ENCODE results near the gene WASF2. TPM values are rescaled to one million over a fixed set of nuclear protein-coding genes. Genes with fewer than 3 reads are reported as not detected.
A peak's percentile ranks its signal among the peaks of the same experiment; 100 is the strongest.

The WASF2 gene
- total RNA-seq, 5 donors from 2014 or later (not counting 1 experiment from before 2014, with no cell fraction given) = 145 to 161 (median 156) TPM

GRCh38 chr1:27531959-27532685, 42.2 kb upstream of the WASF2 start:
- H3K27me3 Mint-ChIP-seq = no peaks in the 10 kb centered on the region
- no peak for ATAC-seq (replicated peaks in 1 of 4)
- no peaks in the 10 kb centered on the region for H3K9me3 Mint-ChIP-seq
- peaks cover 15% of the 10 kb centered on the region for H3K36me3 Mint-ChIP-seq
- H3K27ac ChIP-seq (ENCODE audit: low read length) = peak overlapping the region; percentile 29
- H3K4me3 Mint-ChIP-seq = no peak overlapping the region
- no peaks in the 10 kb centered on the region for H3K9me3 ChIP-seq
- DNase-seq = no peak
- POLR2A ChIA-PET = no interaction called here
- H3K4me3 ChIP-seq (ENCODE audit: control insufficient read depth in 1 of 2, extremely low read depth in 1 of 2, low read length in 1 of 2) = no peak overlapping the region
- peaks cover 0 to 14% of the 10 kb centered on the region in 2 donors for H3K36me3 ChIP-seq (ENCODE audit: control insufficient read depth in 2 of 2, extremely low read depth in 1 of 2, insufficient read depth in 1 of 2, low read length in 1 of 2)
- peaks cover 24 to 39% (median 35%) of the 10 kb centered on the region in 3 donors for H3K4me1 Mint-ChIP-seq
- peak overlapping the region; percentile 65 to 76 for H3K27ac Mint-ChIP-seq
- H3K27me3 ChIP-seq (replicated peaks in 1 of 2; ENCODE audit: control insufficient read depth in 2 of 2, extremely low read depth in 1 of 2, insufficient read depth in 2 of 2, low read length in 1 of 2) = peaks cover 0 to 10% of the 10 kb centered on the region in 2 experiments
- H3K4me1 ChIP-seq (ENCODE audit: control insufficient read depth in 1 of 2, extremely low read depth in 1 of 2, insufficient read depth in 2 of 2, low read length in 2 of 2) = peaks cover 7 to 34% of the 10 kb centered on the region in 2 experiments
- CTCF ChIA-PET = no interaction called here
- 83% methylated on average over 14 of the region's 14 CpGs for WGBS (ENCODE audit: insufficient coverage)

GRCh38 chr1:27530192-27530591, 40.2 kb upstream of the WASF2 start:
- Histone ChIP-seq H3K9me3 (no peaks in the 10 kb centered on the region), H3K4me3 (ENCODE audit: control insufficient read depth in 1 of 2, extremely low read depth in 1 of 2, low read length in 1 of 2) (no peak overlapping the region), H3K4me1 (ENCODE audit: control insufficient read depth in 1 of 2, extremely low read depth in 1 of 2, insufficient read depth in 2 of 2, low read length in 2 of 2) (peaks cover 21 to 53% of the 10 kb centered on the region in 2 experiments), H3K27ac (ENCODE audit: low read length) (no peak overlapping the region), H3K27me3 (replicated peaks in 1 of 2; ENCODE audit: control insufficient read depth in 2 of 2, extremely low read depth in 1 of 2, insufficient read depth in 2 of 2, low read length in 1 of 2) (peaks cover 0 to 16% of the 10 kb centered on the region in 2 experiments), H3K36me3 (ENCODE audit: control insufficient read depth in 2 of 2, extremely low read depth in 1 of 2, insufficient read depth in 1 of 2, low read length in 1 of 2) (peaks cover 0 to 14% of the 10 kb centered on the region in 2 donors)
- H3K27ac Mint-ChIP-seq = peak overlapping the region in 1 of 2 donors; percentile 31
- 100% methylated on average over 6 of the region's 10 CpGs for WGBS (ENCODE audit: insufficient coverage)
- peaks cover 44 to 56% (median 54%) of the 10 kb centered on the region in 3 donors for H3K4me1 Mint-ChIP-seq
- H3K36me3 Mint-ChIP-seq = peaks cover 15% of the 10 kb centered on the region
- no peak overlapping the region for H3K4me3 Mint-ChIP-seq
- no peak for ATAC-seq (replicated peaks in 1 of 4)
- no peaks in the 10 kb centered on the region for H3K9me3 Mint-ChIP-seq
- H3K27me3 Mint-ChIP-seq = no peaks in the 10 kb centered on the region
- ChIA-PET POLR2A (no interaction called here), CTCF (interaction anchor here in 1 of 2 donors (0.6 kb wide), 1 partner anchor 140 kb away, joined by 3 read pairs; no protein-coding TSS in a partner anchor)
- no peak for DNase-seq

GRCh38 chr1:27529704-27530018, 39.7 kb upstream of the WASF2 start:
- no peaks in the 10 kb centered on the region for H3K27me3 Mint-ChIP-seq

GRCh38 chr1:27528818-27529703, 39.1 kb upstream of the WASF2 start:
- no peak for ATAC-seq (replicated peaks in 1 of 4)
- H3K4me1 ChIP-seq (ENCODE audit: control insufficient read depth in 1 of 2, extremely low read depth in 1 of 2, insufficient read depth in 2 of 2, low read length in 2 of 2) = peaks cover 31 to 64% of the 10 kb centered on the region in 2 experiments
- H3K27me3 Mint-ChIP-seq = no peaks in the 10 kb centered on the region
- no peak overlapping the region for H3K4me3 ChIP-seq (ENCODE audit: control insufficient read depth in 1 of 2, extremely low read depth in 1 of 2, low read length in 1 of 2)
- peaks cover 15% of the 10 kb centered on the region for H3K36me3 Mint-ChIP-seq
- H3K27ac ChIP-seq (ENCODE audit: low read length) = peak overlapping the region; percentile 34
- peaks cover 54 to 66% (median 65%) of the 10 kb centered on the region in 3 donors for H3K4me1 Mint-ChIP-seq
- H3K27ac Mint-ChIP-seq = peak overlapping the region; percentile 41 to 86
- DNase-seq = no peak
- ChIA-PET CTCF (interaction anchor here in 1 of 2 donors (0.6 kb wide), 1 partner anchor 141 kb away, joined by 3 read pairs; no protein-coding TSS in a partner anchor), POLR2A (no interaction called here)
- WGBS (ENCODE audit: insufficient coverage) = 90% methylated on average over 9 of the region's 17 CpGs
- no peaks in the 10 kb centered on the region for H3K9me3 ChIP-seq
- peaks cover 0 to 16% of the 10 kb centered on the region in 2 experiments for H3K27me3 ChIP-seq (replicated peaks in 1 of 2; ENCODE audit: control insufficient read depth in 2 of 2, extremely low read depth in 1 of 2, insufficient read depth in 2 of 2, low read length in 1 of 2)
- H3K36me3 ChIP-seq (ENCODE audit: control insufficient read depth in 2 of 2, extremely low read depth in 1 of 2, insufficient read depth in 1 of 2, low read length in 1 of 2) = peaks cover 0 to 10% of the 10 kb centered on the region in 2 donors
- H3K4me3 Mint-ChIP-seq = peak overlapping the region; percentile 70 to 94 (median 73)
- no peaks in the 10 kb centered on the region for H3K9me3 Mint-ChIP-seq

More at GRCh38 chr1:27529704-27530018, 39.7 kb upstream of the WASF2 start:
- peaks cover 15% of the 10 kb centered on the region for H3K36me3 Mint-ChIP-seq
- no peak overlapping the region for H3K27ac ChIP-seq (ENCODE audit: low read length)
- ATAC-seq (replicated peaks in 1 of 4) (no peak), DNase-seq (no peak)
- H3K4me1 Mint-ChIP-seq = peaks cover 48 to 60% (median 59%) of the 10 kb centered on the region in 3 donors
- H3K9me3 Mint-ChIP-seq = no peaks in the 10 kb centered on the region
- peaks cover 25 to 58% of the 10 kb centered on the region in 2 experiments for H3K4me1 ChIP-seq (ENCODE audit: control insufficient read depth in 1 of 2, extremely low read depth in 1 of 2, insufficient read depth in 2 of 2, low read length in 2 of 2)
- ChIA-PET POLR2A (no interaction called here), CTCF (interaction anchor here in 1 of 2 donors (0.6 kb wide), 1 partner anchor 140 kb away, joined by 3 read pairs; no protein-coding TSS in a partner anchor)
- peaks cover 0 to 16% of the 10 kb centered on the region in 2 experiments for H3K27me3 ChIP-seq (replicated peaks in 1 of 2; ENCODE audit: control insufficient read depth in 2 of 2, extremely low read depth in 1 of 2, insufficient read depth in 2 of 2, low read length in 1 of 2)
- WGBS (ENCODE audit: insufficient coverage) = no CpG with 5 or more reads among the region's 5 CpGs
- H3K27ac Mint-ChIP-seq = peak overlapping the region; percentile 40 to 86
- no peaks in the 10 kb centered on the region for H3K9me3 ChIP-seq
- H3K4me3 Mint-ChIP-seq = peak overlapping the region in 2 of 3 donors; percentile 55 to 94
- H3K4me3 ChIP-seq (ENCODE audit: control insufficient read depth in 1 of 2, extremely low read depth in 1 of 2, low read length in 1 of 2) = no peak overlapping the region
- H3K36me3 ChIP-seq (ENCODE audit: control insufficient read depth in 2 of 2, extremely low read depth in 1 of 2, insufficient read depth in 1 of 2, low read length in 1 of 2) = peaks cover 0 to 12% of the 10 kb centered on the region in 2 donors

- Mint-ChIP-seq H3K4me1 (peaks cover 62 to 71% (median 69%) of the 10 kb centered on the region in 3 donors), H3K36me3 (peaks cover 7% of the 10 kb centered on the region), H3K27ac (peak overlapping the region; percentile 76 to 82), H3K4me3 (peak overlapping the region; percentile 70 to 94 (median 73)), H3K9me3 (no peaks in the 10 kb centered on the region), H3K27me3 (no peaks in the 10 kb centered on the region)
- Histone ChIP-seq H3K27me3 (replicated peaks in 1 of 2; ENCODE audit: control insufficient read depth in 2 of 2, extremely low read depth in 1 of 2, insufficient read depth in 2 of 2, low read length in 1 of 2) (peaks cover 0 to 16% of the 10 kb centered on the region in 2 experiments), H3K9me3 (no peaks in the 10 kb centered on the region), H3K4me3 (ENCODE audit: control insufficient read depth in 1 of 2, extremely low read depth in 1 of 2, low read length in 1 of 2) (peak overlapping the region; percentile 32 to 60), H3K4me1 (ENCODE audit: control insufficient read depth in 1 of 2, extremely low read depth in 1 of 2, insufficient read depth in 2 of 2, low read length in 2 of 2) (peaks cover 36 to 73% of the 10 kb centered on the region in 2 experiments), H3K27ac (ENCODE audit: low read length) (peak overlapping the region; percentile 34), H3K36me3 (ENCODE audit: control insufficient read depth in 2 of 2, extremely low read depth in 1 of 2, insufficient read depth in 1 of 2, low read length in 1 of 2) (peaks cover 0 to 1% of the 10 kb centered on the region in 2 donors)
- ChIA-PET CTCF (no interaction called here), POLR2A (interaction anchor here (0.6 kb wide), 2 partner anchors 90 to 97 kb away, joined by 6 to 11 read pairs; no protein-coding TSS in a partner anchor)
- ATAC-seq (replicated peaks in 1 of 4) (peak; percentile 54 to 72 (median 62)), DNase-seq (peak; percentile 16 to 79 (median 56))
- 17% methylated on average over 70 of the region's 71 CpGs for WGBS (ENCODE audit: insufficient coverage)
Observed at GRCh38 chr1:27527890-27528817, 38.2 kb upstream of the WASF2 start.
